Daoy (cell line): ENCODE results near the gene USHBP1. TPM values are rescaled to one million over a fixed set of nuclear protein-coding genes. Genes with fewer than 3 reads are reported as not detected.
A peak's percentile ranks its signal among the peaks of the same experiment; 100 is the strongest.

Source experiments
- DNase-seq: peaks from one replicate; pipeline ENCODE4 v3.0.0-alpha.2; 2015; ENCODE audit warnings: low read depth
- total RNA-seq: library from RNA; depleted of rRNA; stranded (reverse); fragments of >200 nt; shearing (Covaris generic); gene quantifications from 2 replicates; pipeline ENCODE4 v1.2.3, GENCODE V29; 2014

Gene USHBP1
- total RNA-seq, 1 experiment from 2014 or later: not detected

DNA sequence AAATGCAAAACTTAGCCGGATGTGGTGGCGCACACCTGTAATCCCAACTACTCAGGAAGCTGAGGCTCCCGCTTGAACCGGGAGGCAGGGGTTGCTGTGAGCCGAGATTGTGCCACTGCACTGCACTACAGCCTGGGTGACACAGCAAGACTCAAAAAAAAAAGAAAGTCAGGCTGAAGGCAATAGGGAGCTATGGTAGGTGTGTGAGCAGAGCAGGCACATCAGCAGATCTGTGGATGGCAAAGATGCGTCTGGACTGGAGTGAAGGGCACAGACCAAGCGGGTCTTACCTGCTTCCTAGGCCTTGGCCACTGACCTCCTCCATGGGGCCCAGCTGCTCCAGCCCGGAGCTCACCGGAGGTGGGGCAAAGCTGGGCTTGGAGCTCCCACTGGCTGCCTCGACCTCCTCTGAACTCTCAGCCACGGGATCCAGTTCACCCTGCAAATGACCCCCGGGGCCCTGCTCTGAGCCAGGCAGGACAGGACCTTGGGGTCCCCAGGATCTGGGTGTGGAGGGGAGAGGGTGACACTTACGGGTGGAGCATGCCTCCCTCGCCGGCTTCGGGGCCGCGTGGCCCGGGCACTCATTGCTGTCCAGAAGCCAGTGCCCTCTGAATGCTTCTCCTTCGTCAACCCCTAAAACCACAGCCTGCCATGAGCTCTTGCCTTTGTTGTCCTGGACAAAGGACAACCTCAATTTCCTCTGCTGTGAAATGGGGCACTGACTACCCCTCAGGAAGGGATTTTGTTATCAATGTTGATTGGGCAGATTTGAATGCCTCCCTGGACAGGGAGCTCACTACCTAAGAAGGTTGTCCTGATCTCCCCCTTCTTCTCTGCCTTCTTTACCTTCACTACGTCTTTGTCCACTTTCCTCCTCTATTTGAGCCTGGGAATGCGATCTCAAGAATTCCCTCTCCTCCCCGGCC, 569 bp downstream of the USHBP1 start:
- no peak for DNase-seq

DNA sequence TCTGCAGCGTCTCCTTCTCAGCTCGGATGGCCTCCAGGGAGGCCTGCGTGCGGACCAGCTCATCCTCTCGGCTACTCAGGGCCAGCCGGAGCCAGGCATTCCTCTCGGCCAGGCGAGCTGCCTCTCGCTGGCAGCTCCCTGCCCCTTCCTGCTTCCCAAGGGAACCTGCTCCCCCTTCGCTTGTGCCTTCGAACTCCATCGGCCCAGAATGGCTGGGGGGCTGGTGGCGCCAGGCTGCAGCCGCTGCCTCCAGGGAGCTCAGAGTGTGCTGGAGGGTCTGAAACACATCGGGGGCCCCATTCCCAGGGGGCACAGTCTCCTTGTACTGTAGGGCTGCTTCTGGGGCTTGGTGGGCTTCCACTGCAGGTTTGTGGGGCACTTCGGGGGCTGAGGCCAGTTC, 2.0 kb downstream of the USHBP1 start:
- DNase-seq: no peak

GRCh38 chr19:17260842-17261325, 3.7 kb downstream of the USHBP1 start:
- peak; percentile 85 for DNase-seq

DNA sequence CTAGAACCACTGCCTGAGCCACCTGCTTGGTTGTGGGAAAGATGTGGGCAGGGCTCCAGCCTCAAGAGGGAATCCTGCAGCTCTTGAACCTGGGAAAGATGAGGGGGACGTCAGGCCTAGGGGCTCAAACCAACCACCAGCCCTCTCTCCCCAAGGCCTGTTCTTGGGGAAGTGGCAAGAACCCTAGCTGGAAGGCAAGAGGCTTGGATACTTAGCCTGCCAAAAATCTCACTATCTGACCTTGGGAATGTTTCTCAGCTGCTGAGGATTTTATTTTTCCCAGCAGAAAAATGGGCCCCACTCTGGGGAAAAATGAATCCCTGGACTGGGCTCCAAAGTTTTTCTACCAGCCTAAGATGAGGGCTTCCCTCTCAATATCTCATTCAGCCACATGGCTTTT, 4.6 kb downstream of the USHBP1 start:
- DNase-seq: no peak

DNA sequence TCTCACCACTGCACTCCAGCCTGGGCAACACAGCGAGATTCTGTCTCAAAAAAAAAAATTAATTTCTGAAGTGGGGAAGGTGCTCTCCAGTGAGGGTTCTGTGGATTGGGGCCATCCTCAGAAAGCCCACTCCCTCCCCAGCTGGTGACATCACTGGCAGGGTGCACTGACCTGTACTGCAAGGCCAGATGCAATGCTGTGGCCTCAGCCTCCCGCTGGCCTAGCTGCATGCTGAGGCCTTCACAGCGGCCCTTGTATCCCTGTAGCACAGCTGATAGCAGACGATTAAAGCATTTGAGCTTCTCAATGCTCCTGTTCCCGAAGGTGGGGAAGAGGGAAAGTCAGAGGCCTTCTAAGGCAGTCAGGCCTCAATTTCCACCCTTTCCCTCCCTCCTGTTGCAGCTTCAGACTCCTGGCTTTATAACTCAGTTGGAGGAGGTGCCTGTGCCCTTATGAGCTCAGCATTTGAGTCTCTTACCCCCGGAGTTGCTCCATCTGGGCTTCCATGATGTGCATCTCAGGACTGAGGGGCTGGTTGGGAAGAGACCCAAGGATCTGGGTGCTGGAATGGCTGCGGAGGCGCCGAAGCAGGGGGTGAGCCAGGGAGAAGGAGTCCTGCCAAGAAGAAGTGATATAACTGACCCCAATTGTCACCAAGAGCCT, 5.3 kb downstream of the USHBP1 start:
- no peak for DNase-seq

DNA sequence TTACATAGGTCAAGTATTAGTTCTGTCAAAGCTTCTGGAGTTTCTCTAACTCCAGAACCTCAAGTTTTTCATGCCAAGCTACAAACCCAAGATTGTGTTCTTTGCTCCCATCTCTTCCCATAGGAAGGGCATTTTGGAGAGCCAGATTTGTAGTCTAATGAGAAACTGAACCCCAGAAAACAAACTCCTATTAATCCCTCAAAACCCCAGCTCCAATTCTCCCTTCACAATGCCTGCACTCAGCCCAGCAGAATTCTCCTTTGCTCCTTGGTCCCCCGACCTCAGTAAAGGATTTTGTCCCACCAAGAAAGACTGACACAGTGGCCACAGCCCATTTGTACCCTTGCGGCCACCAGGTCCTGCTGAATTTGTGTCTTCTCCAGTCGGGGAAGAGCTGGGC, 8.4 kb downstream of the USHBP1 start:
- DNase-seq: no peak

DNA sequence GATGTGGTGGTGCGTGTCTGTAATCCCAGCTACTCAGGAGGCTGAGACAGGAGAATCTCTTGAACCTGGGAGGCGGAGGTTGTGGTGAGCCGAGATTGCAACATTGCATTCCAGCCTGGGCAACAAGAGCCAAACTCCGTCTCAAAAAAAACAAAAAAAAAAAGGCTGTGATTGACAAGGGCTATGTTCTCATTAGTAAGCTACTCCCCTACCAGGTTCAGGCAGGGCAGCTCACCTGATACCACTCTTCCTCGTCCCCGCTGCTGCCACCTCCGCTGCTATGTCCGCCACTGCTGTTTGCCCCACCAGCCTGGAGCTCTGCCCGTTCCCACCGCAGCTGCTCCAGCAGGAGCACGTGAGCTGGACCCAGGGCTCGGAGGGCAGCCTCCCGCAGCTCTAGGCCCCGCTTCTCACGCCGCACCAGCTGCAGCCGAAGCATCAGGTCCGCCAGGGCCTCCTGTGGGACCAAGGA, 9.4 kb downstream of the USHBP1 start:
- peak; percentile 30 for DNase-seq

DNA sequence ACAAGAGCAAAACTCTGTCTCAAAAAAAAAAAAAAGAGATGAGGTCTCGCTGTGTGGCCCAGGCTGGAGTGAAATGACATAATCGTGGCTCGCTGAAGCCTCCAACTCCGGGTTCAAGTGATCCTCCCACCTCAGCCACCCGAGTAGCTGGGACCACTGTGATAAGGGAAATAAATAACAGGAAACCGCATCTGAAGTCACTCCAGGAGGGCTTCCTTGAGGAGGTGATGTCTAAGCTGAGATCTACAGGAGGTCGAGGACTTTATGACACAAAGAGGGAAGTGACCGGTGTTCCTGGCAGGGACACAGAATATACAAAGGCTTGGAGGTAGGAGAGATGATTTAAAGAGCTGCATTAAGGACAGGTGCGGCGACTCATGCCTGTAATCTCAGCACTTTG, 9.9 kb downstream of the USHBP1 start:
- no peak for DNase-seq

- DNase-seq: no peak
Observed at GRCh38 chr19:17249887-17250548, 14.5 kb downstream of the USHBP1 start.

- DNase-seq: no peak
Observed at GRCh38 chr19:17248011-17248776, 16.4 kb downstream of the USHBP1 start.

DNA sequence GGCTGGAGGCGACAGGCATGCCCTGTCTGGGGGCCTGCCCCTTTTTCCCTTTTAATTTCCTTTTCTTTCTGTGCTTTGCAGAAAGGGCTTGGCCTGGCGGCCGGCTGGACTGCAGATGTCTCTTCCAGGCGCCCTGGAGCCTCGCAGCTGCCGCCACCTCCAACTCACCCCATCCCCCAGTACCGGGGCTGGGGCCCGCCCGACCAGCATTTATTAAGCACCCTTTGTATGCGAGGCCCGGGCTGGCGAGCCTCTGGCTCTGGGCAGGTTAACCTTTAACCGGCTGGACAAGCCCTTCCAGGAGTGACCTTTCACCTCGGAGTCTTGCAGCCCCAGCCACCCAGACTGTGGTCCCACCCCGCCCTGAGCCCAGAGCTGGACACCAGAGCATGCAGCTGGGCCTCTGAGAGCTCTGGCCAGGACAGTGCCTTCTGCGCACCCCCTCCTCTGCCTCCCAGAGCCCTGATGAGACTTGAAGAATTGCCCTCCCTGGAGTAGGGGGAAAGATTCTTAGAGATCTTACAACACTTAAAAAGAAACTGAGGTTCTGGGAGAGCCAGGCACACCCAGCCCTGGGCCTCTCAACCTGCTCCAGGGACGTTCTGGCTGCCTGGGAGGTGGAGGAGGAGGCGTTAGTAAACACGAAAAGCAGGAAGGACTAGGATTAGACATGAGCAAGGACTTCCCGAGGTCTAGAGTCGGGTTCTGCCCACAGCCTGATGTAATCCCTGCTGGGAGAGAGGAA, 17.7 kb downstream of the USHBP1 start:
- peak; percentile 61 for DNase-seq

DNA sequence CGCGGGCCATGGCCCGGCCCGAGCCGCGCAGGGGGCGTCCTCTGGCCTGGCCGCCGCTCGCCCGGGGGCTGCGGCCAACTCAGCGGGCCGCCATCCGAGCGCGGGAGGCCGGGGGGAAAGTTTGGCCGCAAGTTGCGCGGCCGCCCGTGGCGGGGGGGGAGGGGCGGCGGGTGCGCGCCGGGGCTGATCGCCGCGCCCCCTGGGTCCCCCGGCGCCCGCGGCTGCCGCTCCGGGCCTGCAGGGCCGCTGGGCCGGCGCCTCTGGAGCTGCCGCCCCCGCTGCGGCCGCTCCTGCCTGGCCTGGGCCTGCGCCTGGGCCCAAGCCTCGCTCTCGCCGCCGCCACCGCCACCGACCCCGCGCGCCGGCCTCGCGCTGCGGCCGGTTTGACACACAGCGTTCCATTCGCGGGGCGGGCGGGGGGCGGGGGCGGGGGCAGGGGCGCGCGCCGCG, 19.0 kb downstream of the USHBP1 start, which contains the start of gene NR2F6:
Gene NR2F6 (minus strand): TSS at position 385 of the 450 bp plus-strand sequence. CDS start 699 bp downstream, outside the sequence.
- no peak for DNase-seq

DNA sequence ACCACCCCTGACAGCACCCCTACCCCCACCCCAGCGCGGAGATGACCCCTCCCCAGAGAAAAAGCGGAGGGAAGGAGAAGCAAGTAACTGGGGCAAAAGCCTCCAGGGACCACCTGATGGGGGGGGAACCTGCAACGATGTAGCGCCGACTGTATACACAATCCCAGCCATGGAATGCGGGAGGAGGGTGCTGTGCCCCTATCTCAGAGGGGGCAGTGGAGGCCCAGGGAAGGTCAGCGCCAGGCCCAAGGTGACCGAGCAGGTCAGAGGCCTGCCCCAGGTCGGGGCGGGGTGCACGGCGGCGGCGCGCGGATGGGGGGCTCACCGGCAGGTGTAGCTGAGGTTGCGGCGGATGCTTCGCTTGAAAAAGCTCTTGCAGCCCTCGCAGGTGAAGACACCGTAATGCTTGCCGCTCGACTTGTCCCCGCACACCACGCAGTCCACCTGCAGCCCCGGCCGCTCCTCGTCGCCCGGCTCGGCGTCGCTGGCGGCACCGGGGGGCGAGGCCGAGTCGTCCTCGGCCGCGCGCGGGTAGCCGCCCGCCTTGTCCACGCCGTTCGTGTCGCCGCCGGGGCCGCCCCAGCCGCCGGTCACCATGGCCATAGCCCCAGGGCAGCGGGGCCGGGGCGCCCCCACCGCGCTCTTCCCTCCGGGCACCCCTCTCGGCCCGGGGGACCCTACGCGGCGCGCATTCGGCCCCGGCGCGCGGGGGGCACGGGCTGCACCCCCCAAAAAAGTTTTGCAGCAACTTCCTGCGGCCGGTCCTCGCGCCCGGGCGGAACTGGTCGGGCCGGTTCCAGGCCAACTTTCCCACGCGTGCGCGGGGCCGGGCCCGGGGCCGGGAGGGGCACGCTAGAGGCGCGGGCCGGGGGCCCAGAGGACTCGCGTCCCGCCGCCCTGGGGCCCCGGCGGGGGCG, 19.7 kb downstream of the USHBP1 start:
- no peak for DNase-seq

DNA sequence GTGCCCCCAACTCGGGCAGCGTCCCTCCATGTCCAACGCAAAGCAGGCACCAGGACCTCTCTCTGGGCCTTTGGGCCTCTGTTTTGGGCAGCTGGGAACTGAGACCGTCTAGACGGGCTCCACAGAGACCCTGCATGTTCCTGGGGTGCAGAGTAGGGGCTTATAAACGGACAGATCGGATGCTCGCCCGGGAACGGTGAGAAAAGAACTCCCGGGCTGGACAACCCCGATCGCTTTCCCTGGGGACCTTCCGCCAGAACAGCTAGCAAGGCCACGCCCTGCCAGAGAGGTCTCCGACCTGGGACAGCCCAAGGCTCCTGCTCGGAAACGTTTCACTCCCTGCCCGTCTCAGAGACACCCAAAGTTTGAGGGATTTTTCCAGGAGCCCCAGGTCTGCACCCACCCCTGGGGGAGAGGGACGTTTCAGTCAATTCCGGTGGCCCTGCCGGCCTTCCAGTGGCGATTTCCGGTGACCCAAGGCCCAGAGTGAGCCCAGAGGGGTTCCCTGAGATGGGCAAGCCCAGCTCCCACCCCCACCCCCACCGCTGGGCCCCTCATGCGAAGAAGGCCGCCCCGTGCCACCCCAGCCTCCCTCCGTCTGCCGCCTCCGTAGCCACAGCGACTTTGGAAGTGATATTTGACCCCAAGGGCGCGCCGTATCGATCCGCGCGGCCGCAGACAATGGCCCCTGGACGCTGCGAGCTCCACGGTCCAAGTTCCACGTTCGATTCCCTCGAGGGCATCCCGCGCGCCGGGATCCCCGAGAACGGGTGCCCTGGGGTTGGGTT, 20.5 kb downstream of the USHBP1 start:
- peak; percentile 50 for DNase-seq

GRCh38 chr19:17243211-17243829, 21.2 kb downstream of the USHBP1 start:
- no peak for DNase-seq

DNA sequence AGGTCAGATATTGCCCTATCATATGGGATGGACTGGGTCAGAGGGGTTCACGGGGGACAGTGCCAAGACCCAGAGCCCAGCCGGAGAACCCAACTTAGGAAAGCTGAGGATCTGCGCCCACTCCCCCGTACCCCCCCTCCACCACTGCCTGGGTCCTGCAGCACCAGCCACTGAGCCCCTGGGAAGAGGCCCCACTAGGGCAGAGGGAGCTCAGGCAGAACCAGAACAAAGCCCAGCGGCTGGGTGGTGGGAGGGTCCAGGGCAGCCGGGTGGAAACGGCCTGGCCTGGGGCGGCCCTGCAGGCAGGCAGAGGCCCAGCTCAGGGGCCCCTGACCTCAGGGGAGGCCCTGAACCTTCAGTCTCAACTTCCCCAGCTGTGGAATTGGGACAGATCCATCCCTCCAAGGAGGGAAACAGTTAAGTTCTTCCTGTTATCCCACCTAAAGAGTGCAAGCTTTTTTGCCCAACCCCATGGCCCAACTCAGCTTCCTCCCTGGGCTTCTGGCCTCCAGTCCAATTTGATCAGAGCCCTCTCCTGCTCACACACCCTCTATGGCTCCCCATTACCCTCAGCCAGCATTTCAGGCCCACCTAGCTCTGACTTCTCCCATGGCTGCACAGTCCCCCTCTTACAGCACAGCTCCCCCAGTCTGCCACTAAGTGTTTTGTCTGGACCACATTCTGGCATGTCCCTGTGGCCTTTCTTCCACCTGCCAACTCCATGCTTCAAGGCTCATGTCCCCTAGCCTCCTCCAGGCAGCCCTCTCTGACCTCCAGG, 21.9 kb downstream of the USHBP1 start:
- no peak for DNase-seq

- no peak for DNase-seq
Observed at GRCh38 chr19:17240826-17241399, 23.6 kb downstream of the USHBP1 start.
